ENCODE measurements around the gene BANK1.

DNA sequence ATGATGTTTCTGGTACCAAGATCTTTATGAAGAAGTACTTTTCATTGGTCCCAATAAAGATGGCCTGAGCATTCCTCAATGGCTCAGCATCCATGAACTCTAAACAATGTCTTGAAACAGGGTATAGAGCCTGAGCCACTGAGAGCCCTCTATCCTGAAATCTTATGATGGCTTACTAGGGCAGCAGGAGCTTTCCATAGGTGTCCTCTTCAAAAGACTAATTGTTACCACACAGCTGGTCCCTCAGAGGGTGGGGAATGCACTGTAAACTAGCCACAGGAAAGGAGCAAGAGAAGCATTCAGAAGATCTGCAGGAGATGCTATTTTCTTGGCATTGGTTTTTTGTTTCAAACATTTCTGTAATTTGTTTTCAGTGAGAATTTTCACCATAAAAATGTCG is 5.6 kb upstream of the BANK1 start:
- TF ChIP-seq, protein P1, sequence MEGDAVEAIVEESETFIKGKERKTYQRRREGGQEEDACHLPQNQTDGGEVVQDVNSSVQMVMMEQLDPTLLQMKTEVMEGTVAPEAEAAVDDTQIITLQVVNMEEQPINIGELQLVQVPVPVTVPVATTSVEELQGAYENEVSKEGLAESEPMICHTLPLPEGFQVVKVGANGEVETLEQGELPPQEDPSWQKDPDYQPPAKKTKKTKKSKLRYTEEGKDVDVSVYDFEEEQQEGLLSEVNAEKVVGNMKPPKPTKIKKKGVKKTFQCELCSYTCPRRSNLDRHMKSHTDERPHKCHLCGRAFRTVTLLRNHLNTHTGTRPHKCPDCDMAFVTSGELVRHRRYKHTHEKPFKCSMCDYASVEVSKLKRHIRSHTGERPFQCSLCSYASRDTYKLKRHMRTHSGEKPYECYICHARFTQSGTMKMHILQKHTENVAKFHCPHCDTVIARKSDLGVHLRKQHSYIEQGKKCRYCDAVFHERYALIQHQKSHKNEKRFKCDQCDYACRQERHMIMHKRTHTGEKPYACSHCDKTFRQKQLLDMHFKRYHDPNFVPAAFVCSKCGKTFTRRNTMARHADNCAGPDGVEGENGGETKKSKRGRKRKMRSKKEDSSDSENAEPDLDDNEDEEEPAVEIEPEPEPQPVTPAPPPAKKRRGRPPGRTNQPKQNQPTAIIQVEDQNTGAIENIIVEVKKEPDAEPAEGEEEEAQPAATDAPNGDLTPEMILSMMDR (IDR thresholded peaks at IDR 0.05) = no peak
- no peak for TF ChIP-seq POLR2A (IDR thresholded peaks at IDR 0.05)

Measured in vagina (tissue), 2 donors.